ENCODE measurements around the gene ZCCHC4. TPM values are rescaled to one million over a fixed set of nuclear protein-coding genes. Genes with fewer than 3 reads are reported as not detected.
"Not testable (repeated sequence)": the region's sequence is repeated elsewhere in the genome, so short reads cannot be mapped to it uniquely, and the experiment has no call there.

The ZCCHC4 gene
- total RNA-seq, 4 donors from 2014 or later = 9.1 to 13.1 (median 11.1) TPM

DNA sequence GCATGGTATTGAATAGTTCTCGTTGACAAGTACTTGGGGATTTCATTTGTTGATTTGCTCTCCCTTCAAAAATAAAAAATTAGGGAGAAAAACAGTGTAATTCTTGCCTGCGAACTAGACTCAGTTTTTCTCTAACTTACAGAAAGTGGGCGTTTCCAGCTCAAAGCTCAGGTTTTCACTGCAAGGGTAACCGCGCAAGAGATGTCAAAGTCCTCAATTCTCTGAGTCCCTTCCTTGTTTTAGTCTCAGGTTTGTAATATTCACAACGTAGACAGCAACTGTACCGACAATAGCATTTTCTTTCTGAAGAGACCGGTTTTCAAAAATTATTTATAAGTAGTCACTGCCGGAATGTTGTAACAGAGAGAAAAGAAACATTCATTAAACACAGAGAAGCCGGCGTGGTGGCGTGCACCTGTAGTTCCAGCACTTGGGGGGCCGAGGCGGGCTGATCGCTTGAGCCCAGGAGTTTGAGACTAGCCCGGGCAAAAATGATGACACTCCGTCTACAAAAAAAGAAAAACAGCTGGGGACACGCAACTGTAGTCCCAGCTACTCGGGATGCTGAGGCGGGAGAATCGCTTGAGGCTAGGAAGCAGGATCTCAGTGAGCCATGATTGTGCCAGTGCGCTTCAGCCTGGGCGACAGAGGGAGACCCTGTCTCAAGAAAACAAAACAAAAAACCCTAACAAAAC, 774 bp downstream of the ZCCHC4 start:
- ATAC-seq (ENCODE audit: low FRiP score) (no peak), DNase-seq (ENCODE audit: low spot score) (no peak)
- TF ChIP-seq CTCF (IDR thresholded peaks at IDR 0.05) = no peak

GRCh38 chr4:25320336-25320735, 7.8 kb downstream of the ZCCHC4 start:
- DNase-seq (ENCODE audit: low spot score) (no peak), ATAC-seq (ENCODE audit: low FRiP score) (no peak)
- no peak for TF ChIP-seq CTCF (IDR thresholded peaks at IDR 0.05)

GRCh38 chr4:25320773-25321172, 8.2 kb downstream of the ZCCHC4 start:
- no peak for TF ChIP-seq CTCF (IDR thresholded peaks at IDR 0.05)
- no peak for DNase-seq (ENCODE audit: low spot score)
- ATAC-seq (ENCODE audit: low FRiP score) = no peak

DNA sequence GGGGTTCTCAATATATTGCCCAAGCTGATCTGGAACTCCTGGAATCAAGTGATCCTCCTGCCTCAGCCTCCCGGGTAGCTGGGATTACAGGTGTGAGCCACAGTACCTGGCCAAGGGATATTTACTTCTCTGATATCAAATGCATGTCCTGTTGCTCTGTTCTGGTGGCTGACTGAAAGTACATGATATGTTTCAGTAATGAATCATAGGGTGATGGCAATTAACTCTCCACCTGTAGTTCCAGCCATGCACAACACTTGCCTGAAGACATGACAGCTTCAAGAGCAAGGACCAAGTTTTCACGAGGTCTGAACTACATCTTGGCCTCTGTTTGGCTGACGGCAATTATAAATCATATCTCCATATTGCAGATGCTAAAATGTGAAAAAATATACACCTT, 9.1 kb downstream of the ZCCHC4 start:
- ATAC-seq (ENCODE audit: low FRiP score) (no peak), DNase-seq (ENCODE audit: low spot score) (no peak)

DNA sequence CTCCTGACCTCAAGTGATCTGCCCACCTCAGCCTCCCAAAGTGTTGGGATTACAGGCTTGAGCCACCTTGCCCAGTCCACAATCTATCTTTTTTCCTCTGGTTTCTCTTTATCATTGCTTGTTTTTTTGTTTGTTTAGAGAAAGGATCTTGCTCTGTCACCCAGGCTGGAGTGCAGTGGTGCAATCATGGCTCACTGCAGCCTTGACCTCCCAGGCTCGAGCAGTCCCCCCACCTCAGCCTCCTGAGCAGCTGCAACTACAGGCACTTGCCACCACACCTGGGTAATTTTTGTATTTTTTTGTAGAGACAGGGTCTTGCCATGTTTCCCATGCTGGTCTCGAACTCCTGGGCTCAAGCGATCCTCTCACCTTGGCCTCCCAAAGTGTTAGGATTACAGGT, 15.9 kb downstream of the ZCCHC4 start:
- ATAC-seq (ENCODE audit: low FRiP score) = not testable (repeated sequence)

More for the DNA sequence above, 9.1 kb downstream of the ZCCHC4 start:
- TF ChIP-seq CTCF (IDR thresholded peaks at IDR 0.05) = no peak

GRCh38 chr4:25330335-25330734, 17.8 kb downstream of the ZCCHC4 start:
- TF ChIP-seq CTCF (IDR thresholded peaks at IDR 0.05) = no peak
- no peak for DNase-seq (ENCODE audit: low spot score)
- no peak for ATAC-seq (ENCODE audit: low FRiP score)

More for the DNA sequence above, 15.9 kb downstream of the ZCCHC4 start:
- not testable (repeated sequence) for DNase-seq (ENCODE audit: low spot score)

DNA sequence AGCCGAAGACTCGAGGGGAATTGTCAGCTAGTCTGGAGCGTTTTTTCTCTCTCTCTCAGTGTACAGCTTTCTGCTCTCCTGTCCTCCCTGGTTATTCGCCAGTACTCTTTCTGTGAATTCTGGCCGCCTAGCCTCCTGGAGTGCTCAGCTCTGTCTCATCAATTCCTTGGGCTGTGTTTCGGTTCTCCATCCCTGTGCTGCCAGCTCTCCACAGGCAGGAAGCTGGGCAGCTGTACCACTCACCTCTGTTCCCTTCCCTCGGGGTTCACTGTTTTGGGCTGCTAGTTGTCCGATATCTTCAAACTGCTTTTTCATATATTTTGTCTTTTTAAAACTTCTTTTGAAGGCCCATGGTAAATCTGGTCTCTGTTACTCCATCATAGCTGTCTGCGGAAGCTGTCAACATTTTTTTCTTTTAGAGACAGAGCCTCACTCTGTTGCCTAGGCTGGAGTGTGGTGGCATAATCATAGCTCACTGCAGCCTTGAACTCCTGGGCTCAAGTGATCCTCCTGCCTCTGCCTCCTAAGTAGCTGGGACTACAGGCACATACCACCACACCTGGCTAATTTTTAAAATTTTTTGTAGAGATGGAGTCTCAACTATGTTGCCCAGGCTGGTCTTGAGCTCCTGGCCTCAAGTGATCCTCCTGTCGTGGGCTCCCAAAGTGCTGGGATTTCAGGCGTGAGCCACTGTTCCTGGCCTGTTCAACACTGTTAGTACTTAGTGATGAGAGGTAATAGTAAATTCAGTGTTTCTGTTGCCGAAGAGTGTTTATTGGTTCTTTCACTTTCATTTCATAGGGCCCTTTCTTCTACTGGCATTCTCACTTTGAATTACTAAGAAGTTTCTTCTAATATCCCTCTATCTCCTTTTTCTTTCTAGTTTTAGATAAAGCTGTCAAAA, 18.6 kb downstream of the ZCCHC4 start:
- no peak for DNase-seq (ENCODE audit: low spot score)
- peak; percentile 41 for ATAC-seq (ENCODE audit: low FRiP score)
- TF ChIP-seq CTCF (IDR thresholded peaks at IDR 0.05) = no peak
